CD4-positive, alpha-beta T cell treated with Interleukin-6 for 4 hours (primary cell): Measurements from ENCODE around the gene VPS25.

Experiments used
- DNase-seq: peaks from one replicate; pipeline ENCODE4 v3.0.0-alpha.2; 2020; ENCODE audit warnings: mixed read lengths

VPS25 gene

GRCh38 chr17:42796066-42796758 is 23.0 kb downstream of the VPS25 start:
- DNase-seq: no peak

- DNase-seq: no peak
Measured at GRCh38 chr17:42797067-42798007, 24.1 kb downstream of the VPS25 start.

DNA sequence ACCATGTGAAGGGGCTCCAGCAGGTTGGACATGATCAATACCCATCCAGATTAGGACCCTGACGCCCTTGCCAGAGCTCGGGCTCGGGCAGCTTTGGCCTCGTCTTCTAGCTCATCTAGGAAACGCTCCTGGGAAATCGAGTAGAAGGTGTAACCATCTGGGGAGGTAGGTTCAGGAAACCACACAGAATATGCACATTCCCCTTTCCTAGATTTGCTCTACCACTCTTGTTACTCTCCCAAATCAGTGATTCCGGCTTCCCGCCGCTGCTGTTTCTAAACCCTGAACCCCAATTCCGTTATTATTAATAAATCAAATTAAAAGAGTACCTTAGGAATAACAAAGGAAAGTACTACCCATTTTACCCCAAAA is 24.7 kb downstream of the VPS25 start:
- DNase-seq: no peak

- DNase-seq: peak; percentile 78
Measured at GRCh38 chr17:42798383-42799380, 25.4 kb downstream of the VPS25 start, which contains the start of the genes CNTD1 and COA3. Gene CNTD1, plus strand, starts transcription at chr17:42798861. Its CDS starts 207 bp downstream, at chr17:42799068. Gene COA3, minus strand, starts transcription at chr17:42798704. Its CDS starts 23 bp downstream, at chr17:42798681.

DNA sequence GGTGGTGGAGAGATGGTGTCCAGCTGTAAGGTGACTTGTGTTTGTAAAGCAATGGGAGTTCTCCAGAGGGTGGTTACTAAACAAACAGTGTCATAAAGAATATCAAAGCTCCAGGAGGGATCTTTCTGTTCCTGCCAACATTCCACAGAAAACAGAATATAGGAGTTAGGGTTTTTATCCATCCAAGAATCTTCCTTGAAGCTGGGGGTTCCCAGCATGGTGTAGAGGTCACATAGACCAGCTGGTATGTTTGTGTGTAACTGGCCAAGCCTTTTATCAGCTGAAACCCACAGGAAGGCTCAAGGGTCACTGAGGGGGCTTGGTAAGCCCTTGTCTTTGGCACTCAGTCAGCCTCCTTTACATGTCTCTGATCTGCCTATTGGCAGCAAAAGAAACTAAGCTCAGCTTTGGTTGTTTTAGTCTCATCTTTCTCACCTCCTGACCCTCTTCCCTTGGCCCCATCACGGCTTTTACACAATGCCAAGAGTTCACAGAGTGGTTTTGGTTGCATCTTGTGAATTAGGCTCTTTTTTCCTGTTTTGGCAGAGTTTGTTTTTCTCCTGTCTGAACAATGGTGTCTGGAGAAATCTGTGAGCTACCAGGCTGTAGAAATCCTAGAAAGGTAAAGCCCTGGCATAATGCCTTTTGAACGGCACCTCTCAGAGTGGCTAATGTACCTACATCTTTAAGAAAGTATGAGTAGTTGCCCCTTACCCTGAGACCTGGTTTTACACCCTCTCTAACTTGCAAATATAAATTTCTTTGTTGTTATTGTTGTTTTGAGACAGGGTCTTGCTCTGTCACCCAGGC is 30.0 kb downstream of the VPS25 start:
- no peak for DNase-seq

DNA sequence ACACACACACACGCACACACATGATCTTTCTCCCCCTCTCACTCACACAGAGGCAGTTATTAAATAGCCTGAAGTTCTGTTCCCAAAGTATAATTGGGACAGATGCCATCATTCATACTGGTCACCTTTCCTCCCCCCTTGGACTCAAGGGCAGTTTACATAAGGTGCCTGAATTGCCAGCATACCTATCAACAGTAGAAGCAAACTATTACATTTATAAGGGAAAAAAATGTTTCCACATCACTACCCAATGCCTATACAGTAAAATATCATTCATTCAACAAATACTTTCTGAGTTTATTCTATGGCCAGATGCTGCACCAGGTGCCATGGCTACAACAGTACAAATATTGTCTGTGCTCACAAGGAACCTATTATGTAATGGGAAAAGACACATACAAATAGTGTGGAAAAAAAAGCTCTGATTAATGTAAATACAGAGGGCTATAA is 31.7 kb downstream of the VPS25 start:
- no peak for DNase-seq

DNA sequence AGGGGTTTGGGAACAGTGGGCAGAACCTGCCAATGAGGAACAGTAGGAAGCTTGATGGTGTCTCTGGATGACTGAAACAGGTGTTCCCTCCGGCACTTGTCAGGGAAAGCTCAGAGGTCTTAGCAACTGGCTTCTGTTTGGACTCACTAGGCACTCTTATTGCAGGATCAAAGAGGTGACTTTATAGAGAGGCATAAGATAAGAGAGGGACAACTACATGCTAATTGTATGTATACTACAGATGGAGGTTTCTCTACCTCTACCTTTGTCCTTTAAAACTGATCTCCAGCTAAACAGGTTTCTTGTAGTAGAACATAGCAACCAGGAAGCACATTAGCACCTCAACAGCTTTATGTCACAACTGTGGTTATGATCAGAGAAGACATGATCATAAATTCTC is 33.0 kb downstream of the VPS25 start:
- DNase-seq: no peak

GRCh38 chr17:42809250-42809649 is 36.0 kb downstream of the VPS25 start:
- no peak for DNase-seq

- DNase-seq: no peak
Measured at GRCh38 chr17:42814633-42815399, 41.6 kb downstream of the VPS25 start.

- DNase-seq: no peak
Measured at GRCh38 chr17:42817866-42818265, 44.6 kb downstream of the VPS25 start.

GRCh38 chr17:42818379-42818778 is 45.1 kb downstream of the VPS25 start:
- DNase-seq: no peak

DNA sequence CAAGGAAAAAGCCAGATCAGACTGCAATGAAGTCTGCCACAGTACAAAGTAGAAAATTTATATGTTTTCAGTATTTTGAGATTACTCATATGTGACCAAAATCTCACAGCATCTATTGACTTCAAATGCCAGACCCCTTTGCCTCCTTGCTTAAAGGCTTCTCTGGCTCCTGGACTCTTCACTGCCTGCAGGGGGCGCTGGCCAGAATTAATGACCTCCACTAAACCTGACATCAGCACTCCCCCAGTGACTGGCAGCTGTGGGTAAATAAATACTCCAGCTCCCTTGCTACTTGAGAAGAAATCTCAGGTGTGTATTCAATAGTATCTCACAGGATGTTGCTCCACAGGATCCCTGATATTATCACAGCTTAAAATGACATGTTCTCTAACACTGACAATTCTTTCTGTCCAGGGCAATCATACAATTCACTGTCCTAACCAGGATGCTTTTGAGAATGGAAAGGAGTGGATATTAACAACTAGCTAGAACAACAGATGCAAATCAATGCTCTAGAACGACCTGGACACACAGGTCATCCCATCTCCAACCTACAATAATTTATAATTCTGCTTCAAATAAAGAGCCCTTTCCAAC is 46.8 kb downstream of the VPS25 start:
- peak; percentile 66 for DNase-seq

GRCh38 chr17:42821176-42821575 is 47.9 kb downstream of the VPS25 start:
- no peak for DNase-seq

DNA sequence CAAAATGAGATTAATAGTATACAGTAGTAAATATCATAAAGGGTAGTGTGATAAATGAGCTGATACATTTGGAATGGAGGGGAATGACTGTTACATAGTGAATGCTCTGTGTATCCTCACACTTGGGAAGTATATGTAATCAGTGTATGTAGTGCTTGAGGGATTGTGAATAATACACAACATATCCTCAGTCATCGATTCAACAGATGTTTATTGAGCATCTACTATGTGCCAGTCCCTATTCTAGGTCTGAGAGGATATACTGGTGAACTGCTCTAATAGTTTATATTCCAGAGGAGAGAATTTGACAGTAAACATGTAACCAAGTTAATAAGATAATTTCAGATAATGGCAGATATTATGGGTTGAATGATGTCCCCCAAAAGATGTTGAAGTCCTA is 54.2 kb downstream of the VPS25 start:
- no peak for DNase-seq
